Measurements from ENCODE around the gene MFAP5.

The MFAP5 gene, protein sequence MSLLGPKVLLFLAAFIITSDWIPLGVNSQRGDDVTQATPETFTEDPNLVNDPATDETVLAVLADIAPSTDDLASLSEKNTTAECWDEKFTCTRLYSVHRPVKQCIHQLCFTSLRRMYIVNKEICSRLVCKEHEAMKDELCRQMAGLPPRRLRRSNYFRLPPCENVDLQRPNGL

DNA sequence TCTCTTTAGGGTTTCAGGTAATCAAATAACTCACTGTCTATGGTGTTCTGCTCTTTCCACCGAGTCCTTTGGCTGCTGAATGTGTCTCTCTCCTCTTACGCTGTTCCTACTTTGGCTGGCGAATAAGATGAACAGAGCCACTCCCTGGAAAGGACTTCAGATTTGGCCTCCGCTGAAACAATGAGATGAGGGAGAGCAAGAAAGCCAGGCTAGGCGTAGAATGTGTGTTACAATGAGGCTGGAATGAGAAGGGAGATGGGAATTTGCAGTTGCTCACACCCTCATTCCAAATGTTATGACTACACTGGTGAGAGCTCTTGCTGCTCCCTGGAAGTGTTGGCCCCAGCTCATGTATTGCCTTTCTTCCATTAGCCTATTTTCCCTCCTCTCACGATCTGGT, at the start of gene MFAP5:
Gene MFAP5 (minus strand): TSS at position 234 of the 400 bp plus-strand sequence. CDS start 722 bp downstream, outside the sequence.
- TF ChIP-seq CTCF (conservative IDR thresholded peaks at IDR 0.05): no peak
- TF ChIP-seq ZFX (IDR thresholded peaks at IDR 0.05): no peak
- H3K27ac ChIP-seq: no peak within 1 kb of the TSS

GRCh38 chr12:8709124-8709830, 46.7 kb upstream of the MFAP5 start:
- H3K27ac ChIP-seq: no peak overlapping the region
- TF ChIP-seq ZFX (IDR thresholded peaks at IDR 0.05) (no peak), CTCF (conservative IDR thresholded peaks at IDR 0.05) (no peak)

DNA sequence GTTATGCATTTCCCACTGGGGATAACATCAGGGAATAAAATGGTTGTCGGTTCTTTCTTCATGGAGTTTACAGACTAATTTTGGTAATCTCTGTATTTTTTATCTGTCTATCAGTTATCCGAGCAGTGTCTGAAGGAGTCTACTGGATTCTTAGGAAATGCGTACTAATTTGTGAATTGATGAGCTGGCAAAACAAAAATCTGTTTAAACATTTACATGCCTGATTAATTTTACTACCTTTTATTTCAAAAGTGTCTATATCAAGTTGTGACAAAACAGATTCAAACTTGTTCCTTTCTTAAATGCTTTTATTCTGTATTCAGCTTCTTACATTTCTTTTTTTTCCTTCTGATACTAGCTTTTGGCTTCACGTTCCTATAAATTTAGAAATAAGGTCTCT, 39.5 kb upstream of the MFAP5 start:
- H3K27ac ChIP-seq: no peak overlapping the region

GRCh38 chr12:8701046-8701660, 38.5 kb upstream of the MFAP5 start:
- no peak overlapping the region for H3K27ac ChIP-seq
- TF ChIP-seq CTCF (conservative IDR thresholded peaks at IDR 0.05) (no peak), ZFX (IDR thresholded peaks at IDR 0.05) (no peak)

More for the DNA sequence above, 39.5 kb upstream of the MFAP5 start:
- no peak for TF ChIP-seq ZFX (IDR thresholded peaks at IDR 0.05)
- no peak for TF ChIP-seq CTCF (conservative IDR thresholded peaks at IDR 0.05)

DNA sequence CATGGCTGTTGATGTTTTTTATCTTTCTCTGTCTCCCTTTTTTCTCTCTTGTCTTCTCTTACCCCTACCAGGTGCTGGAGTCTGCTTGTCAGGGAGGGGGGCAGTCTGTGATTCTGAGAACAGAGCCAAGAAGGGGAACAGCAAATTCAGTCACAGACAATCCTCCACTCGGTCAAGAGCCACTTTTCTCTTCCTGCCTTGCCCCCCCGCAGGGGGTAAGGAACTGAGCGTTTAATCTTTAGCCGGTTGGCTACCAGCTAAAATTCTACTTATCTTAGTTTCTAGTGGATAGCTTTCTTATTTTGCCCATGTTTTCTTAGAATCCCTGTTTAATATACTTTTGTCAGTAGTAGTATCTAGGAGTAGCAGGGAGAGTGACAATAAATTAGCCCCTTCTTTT, 37.1 kb upstream of the MFAP5 start:
- TF ChIP-seq ZFX (IDR thresholded peaks at IDR 0.05) (no peak), CTCF (conservative IDR thresholded peaks at IDR 0.05) (no peak)
- no peak overlapping the region for H3K27ac ChIP-seq

GRCh38 chr12:8698879-8699278, 36.3 kb upstream of the MFAP5 start:
- H3K27ac ChIP-seq: no peak overlapping the region; the same call in 1 of the 2 replicates

More at GRCh38 chr12:8698879-8699278, 36.3 kb upstream of the MFAP5 start:
- no peak for TF ChIP-seq ZFX (IDR thresholded peaks at IDR 0.05)
- no peak for TF ChIP-seq CTCF (conservative IDR thresholded peaks at IDR 0.05)

Data from C4-2B (cell line).